Naive thymus-derived CD4-positive, alpha-beta T cell (primary cell): Measurements from ENCODE around the gene OR52B2. TPM values are rescaled to one million over a fixed set of nuclear protein-coding genes. Genes with fewer than 3 reads are reported as not detected.

Experiments
- ATAC-seq: fragments of 150-1000 bp; cut with Tn5 transposase; 2 replicates; pipeline ENCODE4 v1.10.0; 2021; ENCODE audit warnings: mild to moderate bottlenecking, moderate library complexity
- CTCF ChIA-PET: fragments of 350-600 bp; sonication (Branson Sonifier 250); formaldehyde crosslinking; loops from one replicate; lab custom pipeline; 2021; ENCODE audit warnings: antibody characterized with exemption; lab: Charles Lee
- POLR2A ChIA-PET: fragments of 350-600 bp; sonication (Branson Sonifier 250); formaldehyde crosslinking; loops from one replicate; lab custom pipeline; 2021; ENCODE audit warnings: antibody characterized with exemption, inconsistent platforms; lab: Charles Lee
- DNase-seq, 9 donors: peaks; one replicate each; pipeline versions ENCODE4 v3.0.0 to v3.0.0-alpha.2; 2020 to 2022; ENCODE audit warnings: mixed read lengths in 1 of 9
- H3K27ac ChIP-seq: one replicate; pipeline ENCODE4 v1.7.0; 2013; ENCODE audit warnings: mild to moderate bottlenecking, low read depth, low read length, moderate library complexity
- H3K27me3 ChIP-seq, 2 donors: one replicate each; pipeline ENCODE4 v1.7.0; 2013; ENCODE audit warnings: low read length in 2 of 2, mild to moderate bottlenecking in 2 of 2, moderate library complexity in 2 of 2; ENCODE audit not compliant: control insufficient read depth in 2 of 2, insufficient read depth in 2 of 2
- H3K36me3 ChIP-seq, 3 experiments: 1 replicate in 2 of 3; 2 replicates in 1 of 3; pipeline ENCODE4 v1.7.0; 2013; ENCODE audit warnings: low read length in 3 of 3, mild to moderate bottlenecking in 3 of 3, moderate library complexity in 1 of 3; ENCODE audit not compliant: insufficient read depth in 3 of 3, control insufficient read depth in 2 of 3
- H3K4me1 ChIP-seq, 2 donors: one replicate each; pipeline ENCODE4 v1.7.0; 2013; ENCODE audit warnings: low read length in 2 of 2, mild to moderate bottlenecking in 2 of 2, moderate library complexity in 1 of 2; ENCODE audit not compliant: control insufficient read depth in 2 of 2, insufficient read depth in 2 of 2
- H3K4me3 ChIP-seq: 2 replicates; pipeline ENCODE4 v1.7.0; 2013; ENCODE audit warnings: mild to moderate bottlenecking, low read length
- H3K9me3 ChIP-seq, 3 experiments: 1 replicate in 2 of 3; 2 replicates in 1 of 3; pipeline ENCODE4 v1.7.0; 2013; ENCODE audit warnings: low read length in 3 of 3; ENCODE audit not compliant: control insufficient read depth in 2 of 3
- H3K27ac Mint-ChIP-seq, 9 donors: one replicate each; pipeline ENCODE4 v1.8.0; 2020 to 2022; ENCODE audit warnings: mixed read lengths in 9 of 9, mild to moderate bottlenecking in 8 of 9, moderate library complexity in 5 of 9, inconsistent platforms in 2 of 9
- H3K27me3 Mint-ChIP-seq, 5 donors: one replicate each; pipeline ENCODE4 v1.8.0; 2021 to 2022; ENCODE audit warnings: mixed read lengths in 5 of 5, mild to moderate bottlenecking in 1 of 5
- H3K36me3 Mint-ChIP-seq, 5 donors: one replicate each; pipeline ENCODE4 v1.8.0; 2020 to 2022; ENCODE audit warnings: mixed read lengths in 5 of 5, mild to moderate bottlenecking in 3 of 5, inconsistent platforms in 1 of 5
- H3K4me1 Mint-ChIP-seq, 7 donors: one replicate each; pipeline ENCODE4 v1.8.0; 2020 to 2022; ENCODE audit warnings: mixed read lengths in 7 of 7, mild to moderate bottlenecking in 3 of 7, inconsistent platforms in 1 of 7
- H3K4me3 Mint-ChIP-seq, 10 donors: one replicate each; pipeline ENCODE4 v1.8.0; 2020 to 2022; ENCODE audit warnings: mild to moderate bottlenecking in 10 of 10, mixed read lengths in 10 of 10, moderate library complexity in 6 of 10, inconsistent platforms in 2 of 10
- H3K9me3 Mint-ChIP-seq, 11 donors: one replicate each; pipeline ENCODE4 v1.8.0; 2020 to 2022; ENCODE audit warnings: mixed read lengths in 11 of 11, mild to moderate bottlenecking in 4 of 11, inconsistent platforms in 1 of 11, moderate library complexity in 1 of 11
- intact Hi-C, 2 donors: fragments of 100-400 bp; cut with micrococcal nuclease; formaldehyde crosslinking; loops; one replicate each; pipeline ENCODE4 v1.15.1; 2023
- polyA plus RNA-seq, 2 donors: library from polyadenylated mRNA; unstranded; fragments of 300-500 nt; fragmentation: Illumina TruSeq; gene quantifications; one replicate each; pipeline ENCODE4 v1.2.3, GENCODE V29; 2021
- total RNA-seq, 6 experiments: library from RNA in 5 of 6; stranded (reverse) in 5 of 6; gene quantifications; 1 replicate in 5 of 6; 2 replicates in 1 of 6; pipeline ENCODE4 v1.2.3 and lab custom pipeline; 2021 to 2026

The OR52B2 gene
- total RNA-seq: not detected
- not detected for polyA plus RNA-seq
- total RNA-seq (lab: John Stamatoyannopoulos, UW): not detected

- no peak within 1 kb of the TSS for H3K4me3 Mint-ChIP-seq
- H3K36me3 ChIP-seq: no peaks in the 10 kb centered on the region
- POLR2A ChIA-PET: no interaction called here
- ATAC-seq (no peak), DNase-seq (no peak)
- H3K4me1 Mint-ChIP-seq: no peaks in the 10 kb centered on the region
- H3K4me3 ChIP-seq: no peak within 1 kb of the TSS
- no peaks in the 10 kb centered on the region for H3K27me3 ChIP-seq
- no peak within 1 kb of the TSS for H3K27ac ChIP-seq
- H3K27ac Mint-ChIP-seq: no peak within 1 kb of the TSS
- no peaks in the 10 kb centered on the region for H3K9me3 ChIP-seq
- intact Hi-C loops: no loop called here
- CTCF ChIA-PET: no interaction called here
- H3K27me3 Mint-ChIP-seq: peaks cover 5 to 36% (median 24%) of the 10 kb centered on the region in 5 donors
- H3K9me3 Mint-ChIP-seq: peaks cover 0 to 6% (median 0%) of the 10 kb centered on the region in 11 donors
- no peaks in the 10 kb centered on the region for H3K4me1 ChIP-seq
- peaks cover 0 to 4% (median 0%) of the 10 kb centered on the region in 5 donors for H3K36me3 Mint-ChIP-seq
Observed at GRCh38 chr11:6170226-6170625, at the start of gene OR52B2. OR52B2 (minus strand) TSS chr11:6170326; CDS start chr11:6170326, 0 bp downstream.

DNA sequence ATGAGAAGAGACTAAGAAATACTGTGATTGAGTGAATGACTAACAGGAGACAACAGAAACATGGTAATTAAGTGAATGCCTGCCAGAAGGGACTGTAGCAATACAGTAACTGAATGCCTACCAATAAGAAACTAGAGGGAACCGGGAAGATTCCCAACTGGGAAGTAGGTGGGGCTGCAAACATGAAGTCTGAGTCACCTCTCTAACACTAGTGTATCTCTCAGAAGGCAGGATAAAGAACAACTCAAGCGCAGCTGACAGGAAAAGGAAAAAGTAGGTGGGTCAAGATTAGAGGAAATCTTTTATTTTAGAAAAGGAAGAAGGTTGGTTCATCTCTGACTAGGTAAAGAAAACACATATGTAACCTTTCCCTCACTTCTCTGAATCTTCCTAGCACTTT, 49.2 kb upstream of the OR52B2 start:
- intact Hi-C loops: no loop called here
- ChIA-PET POLR2A (interaction anchor here (0.9 kb wide), 1 partner anchor 10 kb away, joined by 4 read pairs; no protein-coding TSS in a partner anchor), CTCF (no interaction called here)
- H3K27ac ChIP-seq: no peak overlapping the region
- Mint-ChIP-seq H3K27me3 (no peaks in the 10 kb centered on the region), H3K27ac (peak overlapping the region in 8 of 9 donors; percentile 22 to 76 (median 44)), H3K4me3 (peak overlapping the region in 4 of 10 donors; percentile 4 to 55 (median 38)), H3K9me3 (no peaks in the 10 kb centered on the region), H3K36me3 (peaks cover 21 to 65% (median 51%) of the 10 kb centered on the region in 5 donors), H3K4me1 (peaks cover 16 to 27% (median 23%) of the 10 kb centered on the region in 7 donors)
- H3K27me3 ChIP-seq: no peaks in the 10 kb centered on the region
- H3K4me3 ChIP-seq: no peak overlapping the region
- DNase-seq: no peak
- H3K36me3 ChIP-seq: peaks cover 10 to 88% (median 35%) of the 10 kb centered on the region in 3 experiments
- H3K4me1 ChIP-seq: peaks cover 0 to 7% of the 10 kb centered on the region in 2 donors
- no peaks in the 10 kb centered on the region for H3K9me3 ChIP-seq
- ATAC-seq: peak; percentile 34

- DNase-seq (no peak), ATAC-seq (no peak)
- peaks cover 21 to 57% (median 51%) of the 10 kb centered on the region in 5 donors for H3K36me3 Mint-ChIP-seq
- Histone ChIP-seq H3K27ac (no peak overlapping the region), H3K4me1 (peaks cover 0 to 7% of the 10 kb centered on the region in 2 donors), H3K36me3 (peaks cover 6 to 86% (median 33%) of the 10 kb centered on the region in 3 experiments), H3K27me3 (no peaks in the 10 kb centered on the region), H3K4me3 (no peak overlapping the region), H3K9me3 (no peaks in the 10 kb centered on the region)
- no peaks in the 10 kb centered on the region for H3K27me3 Mint-ChIP-seq
- no peak overlapping the region for H3K27ac Mint-ChIP-seq
- intact Hi-C loops: no loop called here
- no peaks in the 10 kb centered on the region for H3K9me3 Mint-ChIP-seq
- ChIA-PET POLR2A (interaction anchor here (0.6 kb wide), 2 partner anchors 136 to 530 kb away, joined by 3 read pairs; no protein-coding TSS in a partner anchor), CTCF (interaction anchor here (0.6 kb wide), 3 partner anchors 127 to 465 kb away, joined by 3 to 6 read pairs (median 4); no protein-coding TSS in a partner anchor)
- H3K4me3 Mint-ChIP-seq: no peak overlapping the region
- H3K4me1 Mint-ChIP-seq: peaks cover 16 to 27% (median 23%) of the 10 kb centered on the region in 7 donors
Observed at GRCh38 chr11:6217722-6218121, 47.6 kb upstream of the OR52B2 start.

GRCh38 chr11:6216501-6216900, 46.4 kb upstream of the OR52B2 start:
- Mint-ChIP-seq H3K9me3 (no peaks in the 10 kb centered on the region), H3K36me3 (peaks cover 18 to 45% (median 42%) of the 10 kb centered on the region in 5 donors), H3K27me3 (no peaks in the 10 kb centered on the region), H3K27ac (no peak overlapping the region), H3K4me3 (no peak overlapping the region), H3K4me1 (peaks cover 11 to 23% (median 18%) of the 10 kb centered on the region in 7 donors)
- no peak for DNase-seq
- no peak overlapping the region for H3K27ac ChIP-seq
- no peaks in the 10 kb centered on the region for H3K9me3 ChIP-seq
- H3K27me3 ChIP-seq: no peaks in the 10 kb centered on the region
- ATAC-seq: no peak
- ChIA-PET POLR2A (no interaction called here), CTCF (no interaction called here)
- H3K36me3 ChIP-seq: peaks cover 6 to 86% (median 21%) of the 10 kb centered on the region in 3 experiments
- peaks cover 0 to 7% of the 10 kb centered on the region in 2 donors for H3K4me1 ChIP-seq
- intact Hi-C loops: no loop called here
- no peak overlapping the region for H3K4me3 ChIP-seq

- Mint-ChIP-seq H3K4me3 (no peak overlapping the region), H3K9me3 (no peaks in the 10 kb centered on the region), H3K36me3 (peaks cover 11 to 42% (median 29%) of the 10 kb centered on the region in 5 donors), H3K4me1 (peaks cover 6 to 10% (median 6%) of the 10 kb centered on the region in 7 donors), H3K27me3 (no peaks in the 10 kb centered on the region), H3K27ac (no peak overlapping the region)
- no peaks in the 10 kb centered on the region for H3K9me3 ChIP-seq
- H3K27ac ChIP-seq: no peak overlapping the region
- no peak overlapping the region for H3K4me3 ChIP-seq
- H3K27me3 ChIP-seq: no peaks in the 10 kb centered on the region
- H3K36me3 ChIP-seq: peaks cover 6 to 92% (median 13%) of the 10 kb centered on the region in 3 experiments
- CTCF ChIA-PET: no interaction called here
- no peak for ATAC-seq
- intact Hi-C loops: no loop called here
- peaks cover 0 to under 1% of the 10 kb centered on the region in 2 donors for H3K4me1 ChIP-seq
- POLR2A ChIA-PET: no interaction called here
- DNase-seq: no peak
Observed at GRCh38 chr11:6214530-6214929, 44.4 kb upstream of the OR52B2 start.

GRCh38 chr11:6210274-6210955, 40.3 kb upstream of the OR52B2 start:
- Histone ChIP-seq H3K9me3 (no peaks in the 10 kb centered on the region), H3K4me3 (no peak overlapping the region), H3K36me3 (peaks cover 0 to 55% (median 0%) of the 10 kb centered on the region in 3 experiments), H3K27me3 (no peaks in the 10 kb centered on the region), H3K27ac (no peak overlapping the region), H3K4me1 (no peaks in the 10 kb centered on the region)
- ChIA-PET CTCF (no interaction called here), POLR2A (no interaction called here)
- peaks cover 0 to 10% (median 0%) of the 10 kb centered on the region in 7 donors for H3K4me1 Mint-ChIP-seq
- ATAC-seq (no peak), DNase-seq (no peak)
- no peaks in the 10 kb centered on the region for H3K9me3 Mint-ChIP-seq
- H3K36me3 Mint-ChIP-seq: peaks cover 7 to 33% (median 12%) of the 10 kb centered on the region in 5 donors
- no peak overlapping the region for H3K4me3 Mint-ChIP-seq
- H3K27me3 Mint-ChIP-seq: no peaks in the 10 kb centered on the region
- H3K27ac Mint-ChIP-seq: peak overlapping the region in 1 of 9 donors; percentile 47
- intact Hi-C loops: no loop called here
